WERI-Rb-1 (cell line): ENCODE data around the gene HCN3.

Experiments
- DNase-seq: peaks from one replicate; pipeline ENCODE4 v3.0.0-alpha.2; 2020
- H3K27ac ChIP-seq: fragments of 250-450 bp; sonication (Bioruptor Pico); 2 replicates; pipeline ENCODE4 v1.5.1; 2020; ENCODE audit warnings: mild to moderate bottlenecking, moderate library complexity
- H3K27me3 ChIP-seq: fragments of 250-450 bp; sonication (Bioruptor Pico); 2 replicates; pipeline ENCODE4 v1.5.1; 2021; ENCODE audit warnings: mild to moderate bottlenecking, low read depth, moderate library complexity; ENCODE audit not compliant: insufficient read depth, severe bottlenecking
- H3K36me3 ChIP-seq: fragments of 250-450 bp; sonication (Bioruptor Pico); 2 replicates; pipeline ENCODE4 v1.5.1; 2020; ENCODE audit warnings: mild to moderate bottlenecking, moderate library complexity
- H3K4me3 ChIP-seq: 2 replicates; pipeline ENCODE4 v1.5.1; 2011; ENCODE audit warnings: low read depth, mild to moderate bottlenecking, control low read depth, low read length
- H3K9me3 ChIP-seq: fragments of 250-450 bp; sonication (Bioruptor Pico); 2 replicates; pipeline ENCODE4 v1.5.1; 2021; ENCODE audit warnings: mild to moderate bottlenecking, moderate library complexity; ENCODE audit not compliant: severe bottlenecking
- CTCF ChIP-seq: IDR thresholded peaks from 2 replicates; pipeline ENCODE4 v1.5.1; 2011; ENCODE audit warnings: low read depth, mild to moderate bottlenecking, control low read depth, inconsistent platforms, low read length

The HCN3 gene

DNA sequence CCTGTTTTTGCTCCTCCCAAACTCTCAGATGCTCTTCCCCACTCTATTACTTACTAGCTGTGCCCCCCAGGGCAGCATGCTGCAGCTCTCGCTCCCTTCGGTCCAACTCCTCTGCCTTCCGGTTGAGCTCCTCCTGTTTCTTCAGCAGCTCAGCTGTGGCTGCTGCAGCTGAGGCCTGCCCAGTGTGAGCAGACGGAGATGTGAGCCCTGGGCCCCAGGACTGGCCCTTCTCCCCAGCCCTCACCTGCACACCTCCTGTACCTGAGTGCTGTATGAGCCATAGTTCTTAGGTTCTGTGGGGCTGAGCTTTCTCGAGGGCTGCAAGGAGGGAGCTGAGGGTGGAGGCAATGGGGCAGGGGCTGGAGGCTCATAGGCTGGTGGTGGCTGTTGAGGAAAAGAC is 17.0 kb upstream of the HCN3 start:
- no peaks in the 10 kb centered on the region for H3K9me3 ChIP-seq
- H3K36me3 ChIP-seq, result peaks cover 66% of the 10 kb centered on the region
- no peaks in the 10 kb centered on the region for H3K27me3 ChIP-seq
- no peak overlapping the region for H3K27ac ChIP-seq
- no peak overlapping the region for H3K4me3 ChIP-seq
- no peak for DNase-seq
- no peak for TF ChIP-seq CTCF

DNA sequence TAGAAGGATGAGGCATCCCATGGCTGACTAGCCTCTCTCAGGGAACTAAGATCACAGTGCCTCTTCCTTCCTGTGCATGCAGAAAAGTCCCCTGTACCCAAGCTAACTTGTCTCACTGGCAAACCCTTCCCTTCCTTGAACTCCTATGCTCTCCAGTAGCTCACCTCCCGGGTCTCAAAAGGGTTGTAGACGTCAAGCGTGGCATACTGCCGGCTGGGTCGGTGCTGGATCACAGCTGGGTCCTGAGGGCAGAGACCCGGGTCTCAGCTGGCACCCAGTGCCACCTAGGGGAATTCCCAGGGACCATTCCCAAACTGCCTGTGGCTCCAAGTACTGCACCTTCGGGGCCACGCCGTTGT is 15.8 kb upstream of the HCN3 start:
- TF ChIP-seq CTCF, result peak; percentile 52
- DNase-seq, result no peak
- no peaks in the 10 kb centered on the region for H3K9me3 ChIP-seq
- peaks cover 76% of the 10 kb centered on the region for H3K36me3 ChIP-seq
- H3K27me3 ChIP-seq, result no peaks in the 10 kb centered on the region
- H3K4me3 ChIP-seq, result peak overlapping the region; percentile 88
- H3K27ac ChIP-seq, result peak overlapping the region; percentile 80

GRCh38 chr1:155261852-155262673 is 15.2 kb upstream of the HCN3 start, which contains the start of gene SCAMP3:
SCAMP3 (minus strand) TSS chr1:155262360; CDS start chr1:155262151, 209 bp downstream.
- no peaks in the 10 kb centered on the region for H3K27me3 ChIP-seq
- H3K27ac ChIP-seq, result peak within 1 kb of the TSS; percentile 80
- peaks cover 76% of the 10 kb centered on the region for H3K36me3 ChIP-seq
- peak; percentile 100 for DNase-seq
- peak within 1 kb of the TSS; percentile 88 for H3K4me3 ChIP-seq
- 0 out of 2 replicates have a peak, but pooled peaks have one; percentile 3 for TF ChIP-seq CTCF
- no peaks in the 10 kb centered on the region for H3K9me3 ChIP-seq

DNA sequence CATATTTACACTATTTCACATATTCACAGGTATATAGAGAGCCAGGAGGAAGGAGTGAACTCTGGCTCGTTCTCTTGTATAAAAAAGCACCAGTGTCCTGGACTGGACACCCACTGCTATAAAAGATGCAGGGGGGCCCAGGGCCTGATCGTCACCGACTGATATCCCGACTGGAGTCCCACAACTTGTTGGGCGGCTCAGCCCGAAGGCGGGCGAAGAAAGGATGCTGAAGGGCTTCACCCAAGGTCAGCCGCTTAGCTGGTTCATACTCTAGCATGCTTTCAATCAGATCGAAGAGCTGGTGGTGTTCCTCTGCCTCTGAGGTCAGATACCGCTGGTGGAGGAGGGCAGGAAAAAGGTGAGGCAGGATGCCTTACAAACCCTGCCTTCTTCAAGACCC is 14.2 kb upstream of the HCN3 start:
- DNase-seq, result no peak
- H3K27ac ChIP-seq, result peak overlapping the region; percentile 80; the same call in 1 of the 2 replicates
- H3K4me3 ChIP-seq, result no peak overlapping the region
- peaks cover 81% of the 10 kb centered on the region for H3K36me3 ChIP-seq
- no peaks in the 10 kb centered on the region for H3K27me3 ChIP-seq
- no peak for TF ChIP-seq CTCF
- no peaks in the 10 kb centered on the region for H3K9me3 ChIP-seq

- Histone ChIP-seq H3K9me3 (no peaks in the 10 kb centered on the region), H3K4me3 (no peak overlapping the region), H3K27ac (no peak overlapping the region), H3K27me3 (no peaks in the 10 kb centered on the region), H3K36me3 (peaks cover 93% of the 10 kb centered on the region)
- DNase-seq, result no peak
- no peak for TF ChIP-seq CTCF
Observed at GRCh38 chr1:155266553-155266952, 10.7 kb upstream of the HCN3 start.
